PC-9 (cell line): ENCODE data around the gene TCF4. TPM values are rescaled to one million over a fixed set of nuclear protein-coding genes. Genes with fewer than 3 reads are reported as not detected.

Experiments used
- BruUV-seq: library from RNA; stranded (reverse); fragments of 400-500 nt; replicated peaks from 2 replicates; lab custom pipeline; 2021; lab: Mats Ljungman, UMichigan
- CTCF ChIA-PET: fragments of 300-600 bp; sonication (Branson Sonifier 250); formaldehyde crosslinking; loops from one replicate; lab custom pipeline; 2022; ENCODE audit warnings: antibody characterized with exemption; lab: Charles Lee
- POLR2A ChIA-PET: fragments of 300-600 bp; sonication (Branson Sonifier 250); formaldehyde crosslinking; loops from one replicate; lab custom pipeline; 2022; ENCODE audit warnings: antibody characterized with exemption; ENCODE audit not compliant: unreplicated experiment; lab: Charles Lee
- DNase-seq, 2 experiments: peaks; one replicate each; pipeline versions ENCODE4 v3.0.0 to v3.0.0-alpha.2; 2015 to 2022; ENCODE audit warnings: mixed read lengths in 1 of 2
- H2AFZ ChIP-seq: fragments of 200-600 bp; sonication (generic); 2 replicates; pipeline ENCODE4 v1.8.1; 2017; ENCODE audit warnings: antibody characterized with exemption
- H3F3A ChIP-seq: fragments of 200-600 bp; sonication (generic); 2 replicates; pipeline ENCODE4 v1.8.1; 2017; ENCODE audit warnings: antibody characterized with exemption, mild to moderate bottlenecking, low read depth; ENCODE audit not compliant: insufficient read depth
- H3K27ac ChIP-seq: fragments of 200-600 bp; sonication (generic); 2 replicates; pipeline ENCODE4 v1.6.1; 2016; ENCODE audit warnings: mixed run types
- H3K27me3 ChIP-seq: fragments of 200-600 bp; sonication (generic); 2 replicates; pipeline ENCODE4 v1.6.1; 2016; ENCODE audit warnings: low read depth, mixed run types; ENCODE audit not compliant: insufficient read depth
- H3K36me3 ChIP-seq: fragments of 200-600 bp; sonication (generic); 2 replicates; pipeline ENCODE4 v1.6.1; 2016; ENCODE audit warnings: low read depth, mixed run types
- H3K4me1 ChIP-seq: fragments of 200-600 bp; sonication (generic); replicated peaks from 2 replicates; pipeline ENCODE4 v1.6.1; 2016; ENCODE audit warnings: mixed run types; ENCODE audit not compliant: insufficient read depth
- H3K4me2 ChIP-seq: fragments of 200-600 bp; sonication (generic); 2 replicates; pipeline ENCODE4 v1.6.1; 2017; ENCODE audit warnings: mixed run types
- H3K4me3 ChIP-seq: fragments of 200-600 bp; sonication (generic); 2 replicates; pipeline ENCODE4 v1.6.1; 2016; ENCODE audit warnings: mixed run types
- H3K79me2 ChIP-seq: fragments of 200-600 bp; sonication (generic); 2 replicates; pipeline ENCODE4 v1.6.1; 2017; ENCODE audit warnings: low read depth, mixed run types
- H3K9me2 ChIP-seq: fragments of 200-600 bp; sonication (generic); 2 replicates; pipeline ENCODE4 v1.8.1; 2017; ENCODE audit warnings: mild to moderate bottlenecking; ENCODE audit not compliant: insufficient read depth
- H3K9me3 ChIP-seq: fragments of 200-600 bp; sonication (generic); 2 replicates; pipeline ENCODE4 v1.8.1; 2016; ENCODE audit warnings: low read depth; ENCODE audit not compliant: insufficient read depth
- H4K20me1 ChIP-seq: fragments of 200-600 bp; sonication (generic); 2 replicates; pipeline ENCODE4 v1.8.1; 2017; ENCODE audit not compliant: insufficient read depth
- EZH2 ChIP-seq: fragments of 200-600 bp; sonication (generic); IDR thresholded peaks from 2 replicates; pipeline ENCODE4 v1.8.0; 2017; ENCODE audit warnings: antibody characterized with exemption, low read depth
- intact Hi-C: fragments of 100-400 bp; cut with micrococcal nuclease; formaldehyde crosslinking; loops from one replicate; pipeline ENCODE4 v1.10.0; 2022; ENCODE audit not compliant: unreplicated experiment
- total RNA-seq: library from RNA; stranded (reverse); gene quantifications from 2 replicates; pipeline ENCODE4 v1.2.3, GENCODE V29; 2021
- TF ChIP-seq, protein P1 (sequence below): fragments of 200-600 bp; sonication (generic); conservative IDR thresholded peaks from 2 replicates; pipeline ENCODE4 v1.6.1; 2017; ENCODE audit warnings: mixed run types, antibody characterized with exemption, mild to moderate bottlenecking, moderate library complexity

Gene TCF4
- total RNA-seq, 1 experiment from 2014 or later, result 0.74 TPM

DNA sequence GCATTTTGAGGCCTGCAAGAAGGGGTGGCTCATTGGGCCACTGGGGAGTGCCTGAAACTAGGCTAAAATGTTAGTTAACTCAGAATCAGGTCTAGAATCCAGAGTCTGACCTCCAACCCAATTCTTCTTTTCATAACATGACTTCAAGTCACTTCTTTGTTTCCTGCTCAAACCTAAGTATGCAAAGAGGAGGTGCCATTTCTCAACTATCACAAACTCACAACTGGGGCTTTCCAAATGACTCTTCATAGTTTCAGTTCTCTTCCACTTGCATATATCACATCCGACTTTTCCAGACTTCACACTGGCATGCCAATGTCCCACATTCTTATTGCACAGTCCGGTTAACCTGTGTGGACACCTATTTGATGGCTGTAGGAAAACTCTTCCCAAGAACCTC, 211.6 kb downstream of the TCF4 start:
- Histone ChIP-seq H3K4me3 (no peak overlapping the region), H3K4me1 (no peaks in the 10 kb centered on the region), H3K36me3 (no peaks in the 10 kb centered on the region), H3K9me3 (no peaks in the 10 kb centered on the region), H3K27ac (no peak overlapping the region), H3F3A (no peaks in the 10 kb centered on the region), H3K4me2 (no peak overlapping the region), H3K79me2 (no peaks in the 10 kb centered on the region), H2AFZ (no peak overlapping the region), H3K9me2 (no peaks in the 10 kb centered on the region; the same call in 1 of the 2 replicates), H3K27me3 (no peaks in the 10 kb centered on the region), H4K20me1 (no peaks in the 10 kb centered on the region)
- TF ChIP-seq EZH2, result no peak
- TF ChIP-seq, protein P1, sequence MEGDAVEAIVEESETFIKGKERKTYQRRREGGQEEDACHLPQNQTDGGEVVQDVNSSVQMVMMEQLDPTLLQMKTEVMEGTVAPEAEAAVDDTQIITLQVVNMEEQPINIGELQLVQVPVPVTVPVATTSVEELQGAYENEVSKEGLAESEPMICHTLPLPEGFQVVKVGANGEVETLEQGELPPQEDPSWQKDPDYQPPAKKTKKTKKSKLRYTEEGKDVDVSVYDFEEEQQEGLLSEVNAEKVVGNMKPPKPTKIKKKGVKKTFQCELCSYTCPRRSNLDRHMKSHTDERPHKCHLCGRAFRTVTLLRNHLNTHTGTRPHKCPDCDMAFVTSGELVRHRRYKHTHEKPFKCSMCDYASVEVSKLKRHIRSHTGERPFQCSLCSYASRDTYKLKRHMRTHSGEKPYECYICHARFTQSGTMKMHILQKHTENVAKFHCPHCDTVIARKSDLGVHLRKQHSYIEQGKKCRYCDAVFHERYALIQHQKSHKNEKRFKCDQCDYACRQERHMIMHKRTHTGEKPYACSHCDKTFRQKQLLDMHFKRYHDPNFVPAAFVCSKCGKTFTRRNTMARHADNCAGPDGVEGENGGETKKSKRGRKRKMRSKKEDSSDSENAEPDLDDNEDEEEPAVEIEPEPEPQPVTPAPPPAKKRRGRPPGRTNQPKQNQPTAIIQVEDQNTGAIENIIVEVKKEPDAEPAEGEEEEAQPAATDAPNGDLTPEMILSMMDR, result no peak
- BruUV-seq, result no TSS peak
- POLR2A ChIA-PET, result no interaction called here
- CTCF ChIA-PET, result no interaction called here
- no peak for DNase-seq
- intact Hi-C loops, result no loop called here

DNA sequence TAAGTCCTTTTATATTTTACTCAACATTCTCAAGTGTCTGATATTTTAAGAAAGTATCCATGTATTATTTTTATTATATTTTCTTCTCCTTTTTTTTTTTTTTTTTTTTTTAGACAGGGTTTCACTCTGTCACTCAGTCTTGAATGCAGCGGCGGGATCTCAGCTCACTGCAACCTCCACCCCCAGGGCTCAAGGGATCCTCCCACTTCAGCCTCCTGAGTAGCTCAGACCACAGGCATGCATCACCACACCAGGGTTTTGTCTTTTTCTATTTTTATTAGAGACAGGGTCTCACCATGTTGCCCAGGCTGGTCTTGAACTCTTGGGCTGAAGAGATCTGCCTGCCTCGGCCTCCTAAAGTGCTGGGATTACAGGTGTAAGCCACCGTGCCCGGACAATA, 212.1 kb downstream of the TCF4 start:
- H3K36me3 ChIP-seq, result no peaks in the 10 kb centered on the region
- no peaks in the 10 kb centered on the region for H3K27me3 ChIP-seq
- CTCF ChIA-PET, result no interaction called here
- H3F3A ChIP-seq, result no peaks in the 10 kb centered on the region
- POLR2A ChIA-PET, result no interaction called here
- BruUV-seq, result no TSS peak
- intact Hi-C loops, result no loop called here
- TF ChIP-seq, protein P1, result no peak
- no peak for TF ChIP-seq EZH2
- no peak overlapping the region for H3K4me3 ChIP-seq
- H3K4me2 ChIP-seq, result no peak overlapping the region
- no peak overlapping the region for H2AFZ ChIP-seq
- no peaks in the 10 kb centered on the region for H3K9me3 ChIP-seq
- H3K27ac ChIP-seq, result no peak overlapping the region
- H4K20me1 ChIP-seq, result no peaks in the 10 kb centered on the region
- no peaks in the 10 kb centered on the region; the same call in 1 of the 2 replicates for H3K9me2 ChIP-seq
- DNase-seq, result no peak
- no peaks in the 10 kb centered on the region for H3K79me2 ChIP-seq
- no peaks in the 10 kb centered on the region for H3K4me1 ChIP-seq

DNA sequence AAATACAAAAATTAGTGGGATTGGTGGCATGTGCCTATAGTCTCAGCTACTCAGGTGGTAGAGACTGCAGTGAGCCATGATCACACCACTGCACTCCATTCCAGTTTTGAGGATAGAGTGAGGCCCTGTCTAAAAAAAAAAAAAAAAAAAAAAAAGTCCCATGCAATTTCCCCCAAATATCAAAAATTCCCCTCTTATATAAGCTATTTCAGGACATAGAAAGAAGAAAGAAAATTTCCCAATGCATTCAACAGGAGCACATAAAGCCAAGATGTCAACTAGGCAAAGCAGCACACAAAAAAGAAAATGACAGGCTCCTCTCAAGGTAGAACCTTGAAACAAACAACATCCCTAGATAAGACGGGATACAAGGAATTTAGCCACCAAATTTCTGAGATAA, 213.3 kb downstream of the TCF4 start:
- H3K4me3 ChIP-seq, result no peak overlapping the region
- no peak overlapping the region for H3K27ac ChIP-seq
- H3K27me3 ChIP-seq, result no peaks in the 10 kb centered on the region
- DNase-seq, result no peak
- no peaks in the 10 kb centered on the region for H3K36me3 ChIP-seq
- no peaks in the 10 kb centered on the region for H3K4me1 ChIP-seq
- H4K20me1 ChIP-seq, result no peaks in the 10 kb centered on the region
- TF ChIP-seq EZH2, result no peak
- POLR2A ChIA-PET, result no interaction called here
- no peaks in the 10 kb centered on the region for H3K9me3 ChIP-seq
- no peaks in the 10 kb centered on the region for H3K79me2 ChIP-seq
- intact Hi-C loops, result no loop called here
- CTCF ChIA-PET, result no interaction called here
- no peak overlapping the region for H2AFZ ChIP-seq
- no peaks in the 10 kb centered on the region for H3F3A ChIP-seq
- no peak overlapping the region for H3K4me2 ChIP-seq
- BruUV-seq, result no TSS peak
- H3K9me2 ChIP-seq, result no peaks in the 10 kb centered on the region; the same call in 1 of the 2 replicates

DNA sequence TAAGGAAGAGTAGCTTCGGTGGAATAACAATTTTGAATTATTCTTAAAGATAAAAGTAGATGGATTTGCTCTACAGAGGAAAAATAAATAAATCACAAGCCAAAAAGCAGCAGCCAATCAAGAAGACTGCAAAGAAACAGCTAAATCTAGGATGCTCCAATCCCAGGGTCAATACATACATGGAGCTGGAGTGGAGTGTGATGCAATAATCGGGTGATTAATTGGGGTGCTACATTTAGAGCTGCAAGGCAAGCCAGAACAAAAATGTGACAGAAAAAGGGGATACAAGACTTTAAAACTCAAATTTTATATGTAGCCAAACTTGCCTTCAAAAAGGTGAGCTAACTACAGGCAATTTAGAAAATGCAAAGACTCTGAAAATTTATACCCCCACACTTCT, 215.8 kb downstream of the TCF4 start:
- no peaks in the 10 kb centered on the region for H3K27me3 ChIP-seq
- H3K9me3 ChIP-seq, result no peaks in the 10 kb centered on the region
- no peak for DNase-seq
- intact Hi-C loops, result no loop called here
- no peaks in the 10 kb centered on the region for H3K79me2 ChIP-seq
- TF ChIP-seq, protein P1, result no peak
- no peak for TF ChIP-seq EZH2
- H3F3A ChIP-seq, result no peaks in the 10 kb centered on the region
- H3K4me2 ChIP-seq, result no peak overlapping the region
- no peak overlapping the region for H3K4me3 ChIP-seq
- H4K20me1 ChIP-seq, result no peaks in the 10 kb centered on the region
- H3K27ac ChIP-seq, result no peak overlapping the region
- H3K4me1 ChIP-seq, result no peaks in the 10 kb centered on the region
- no peaks in the 10 kb centered on the region for H3K36me3 ChIP-seq
- BruUV-seq, result no TSS peak
- POLR2A ChIA-PET, result no interaction called here
- H3K9me2 ChIP-seq, result no peaks in the 10 kb centered on the region; the same call in 1 of the 2 replicates
- H2AFZ ChIP-seq, result no peak overlapping the region
- CTCF ChIA-PET, result no interaction called here
